ENCODE measurements around the gene ADD1.

- TF ChIP-seq CTCF (conservative IDR thresholded peaks at IDR 0.05; ENCODE audit: low read depth, low read length) (no peak), EZH2 (IDR thresholded peaks at IDR 0.05; ENCODE audit: borderline replicate concordance, low read depth, low read length, poor library complexity, severe bottlenecking) (no peak)
These were observed 110.9 kb downstream of the ADD1 start for GRCh38 chr4:2954358-2955185.
